ENCODE results near the gene SYNPO2.
"Not testable (repeated sequence)": the region's sequence is repeated elsewhere in the genome, so short reads cannot be mapped to it uniquely, and the experiment has no call there.

The SYNPO2 gene

GRCh38 chr4:119002476-119002875 lies 113.8 kb downstream of the SYNPO2 start:
- DNase-seq (ENCODE audit: low read depth), result no peak

GRCh38 chr4:119003001-119003400 lies 114.3 kb downstream of the SYNPO2 start:
- not testable (repeated sequence) for DNase-seq (ENCODE audit: low read depth)

- DNase-seq (ENCODE audit: low read depth), result no peak
Observed at GRCh38 chr4:119005928-119006460, 117.3 kb downstream of the SYNPO2 start.

GRCh38 chr4:119008761-119009160 lies 120.1 kb downstream of the SYNPO2 start:
- no peak for DNase-seq (ENCODE audit: low read depth)

GRCh38 chr4:119010221-119010620 lies 121.6 kb downstream of the SYNPO2 start:
- not testable (repeated sequence) for DNase-seq (ENCODE audit: low read depth)

- no peak for DNase-seq (ENCODE audit: low read depth)
Observed at GRCh38 chr4:119010909-119011606, 122.4 kb downstream of the SYNPO2 start.

DNA sequence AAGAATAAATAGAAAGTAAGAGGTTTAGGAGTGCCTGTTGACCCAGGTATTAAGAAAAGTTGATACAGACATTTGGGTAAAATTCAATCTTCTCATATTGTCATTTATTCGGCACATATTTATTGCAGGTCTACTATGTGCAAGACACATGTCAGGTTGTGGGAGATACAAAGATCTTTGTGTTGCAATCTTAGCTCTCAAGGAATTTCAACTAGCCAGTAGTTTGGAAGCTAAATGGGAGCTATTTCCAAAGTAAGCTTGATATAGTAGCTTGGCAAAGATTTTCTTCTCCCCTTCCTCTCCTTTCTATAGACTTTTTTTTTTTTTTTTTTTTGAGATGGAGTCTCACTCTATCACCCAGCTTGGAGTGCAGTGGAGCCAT lies 122.9 kb downstream of the SYNPO2 start:
- DNase-seq (ENCODE audit: low read depth), result no peak

DNA sequence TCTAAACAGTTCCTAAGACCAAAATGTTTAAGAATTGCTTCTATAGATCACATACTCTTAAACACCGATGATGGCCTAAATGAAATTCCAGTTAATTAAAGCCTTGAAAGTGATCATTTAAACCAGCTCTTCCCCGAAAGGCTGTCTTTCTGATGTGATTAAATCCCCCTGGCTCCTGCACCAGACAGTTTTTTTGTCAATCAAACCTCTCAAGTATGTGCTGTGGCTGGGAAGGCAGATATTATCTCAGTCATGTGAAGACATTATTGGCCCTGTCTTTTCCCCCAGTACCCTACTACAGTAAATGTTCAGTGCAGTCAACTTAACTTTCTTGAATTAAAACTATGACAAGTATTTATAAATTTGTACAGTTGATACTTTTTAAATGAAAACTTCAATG lies 126.0 kb downstream of the SYNPO2 start:
- DNase-seq (ENCODE audit: low read depth), result no peak

GRCh38 chr4:119016636-119017035 lies 128.0 kb downstream of the SYNPO2 start:
- DNase-seq (ENCODE audit: low read depth), result no peak

DNA sequence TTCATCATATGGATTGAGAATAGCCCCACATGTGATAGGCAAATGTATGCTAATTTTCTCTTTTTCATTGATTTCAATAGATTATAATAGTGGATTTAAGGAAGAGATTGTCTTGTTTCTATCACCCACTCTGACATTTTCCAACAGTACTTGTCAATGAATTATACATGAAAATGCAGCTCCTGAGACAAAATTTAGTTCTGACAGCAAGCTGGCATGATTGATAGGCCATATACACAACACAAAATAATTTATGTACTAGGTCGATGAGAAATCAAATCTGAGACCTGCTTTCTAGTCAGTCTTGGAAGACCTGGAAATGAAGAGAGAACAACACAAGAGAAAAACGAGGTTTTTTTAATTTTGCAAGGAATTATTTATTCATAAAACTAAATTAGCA lies 129.0 kb downstream of the SYNPO2 start:
- DNase-seq (ENCODE audit: low read depth), result no peak

GRCh38 chr4:119020158-119020557 lies 131.5 kb downstream of the SYNPO2 start:
- DNase-seq (ENCODE audit: low read depth), result no peak

DNA sequence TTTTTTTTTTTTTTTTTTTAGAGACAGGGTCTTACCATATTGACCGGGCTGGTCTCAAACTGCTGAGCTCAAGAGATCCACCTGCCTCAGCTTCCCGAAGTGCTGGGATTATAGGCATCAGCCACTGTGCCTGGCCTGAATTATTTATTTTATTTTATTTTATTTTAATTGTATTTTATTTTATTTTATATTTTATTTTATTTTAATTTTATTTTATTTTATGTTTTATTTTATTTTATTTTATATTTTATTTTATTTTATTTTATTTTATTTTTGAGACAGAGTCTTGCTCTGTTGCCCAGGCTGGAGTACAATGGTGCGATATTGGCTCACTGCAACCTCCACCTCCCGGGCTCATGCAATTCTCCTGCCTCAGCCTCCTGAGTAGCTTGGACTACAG lies 133.9 kb downstream of the SYNPO2 start:
- DNase-seq (ENCODE audit: low read depth), result not testable (repeated sequence)

GRCh38 chr4:119024102-119024501 lies 135.4 kb downstream of the SYNPO2 start:
- DNase-seq (ENCODE audit: low read depth), result no peak

GRCh38 chr4:119025420-119025819 lies 136.8 kb downstream of the SYNPO2 start:
- DNase-seq (ENCODE audit: low read depth), result no peak

GRCh38 chr4:119025916-119026661 lies 137.4 kb downstream of the SYNPO2 start:
- no peak for DNase-seq (ENCODE audit: low read depth)

GRCh38 chr4:119026662-119027444 lies 138.2 kb downstream of the SYNPO2 start:
- DNase-seq (ENCODE audit: low read depth), result no peak

DNA sequence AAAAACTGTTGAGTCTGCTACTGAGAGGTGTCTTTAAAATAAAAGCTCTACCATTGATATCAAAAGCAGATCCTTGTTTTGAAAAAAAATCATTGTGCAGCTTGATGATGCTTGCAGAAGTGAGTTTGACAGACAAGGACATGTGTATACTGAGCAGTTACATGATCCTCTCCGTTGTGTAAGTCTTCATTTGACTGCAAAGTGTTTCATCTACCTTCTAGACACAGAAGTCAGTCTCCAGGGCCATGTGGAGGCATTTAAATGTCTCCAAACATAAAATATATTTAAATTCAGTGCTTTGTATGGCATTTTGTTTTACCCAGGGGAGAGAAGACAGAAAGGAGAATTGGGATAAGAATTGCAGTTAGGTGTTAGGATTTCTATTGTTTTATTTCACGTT lies 139.2 kb downstream of the SYNPO2 start:
- no peak for DNase-seq (ENCODE audit: low read depth)

DNA sequence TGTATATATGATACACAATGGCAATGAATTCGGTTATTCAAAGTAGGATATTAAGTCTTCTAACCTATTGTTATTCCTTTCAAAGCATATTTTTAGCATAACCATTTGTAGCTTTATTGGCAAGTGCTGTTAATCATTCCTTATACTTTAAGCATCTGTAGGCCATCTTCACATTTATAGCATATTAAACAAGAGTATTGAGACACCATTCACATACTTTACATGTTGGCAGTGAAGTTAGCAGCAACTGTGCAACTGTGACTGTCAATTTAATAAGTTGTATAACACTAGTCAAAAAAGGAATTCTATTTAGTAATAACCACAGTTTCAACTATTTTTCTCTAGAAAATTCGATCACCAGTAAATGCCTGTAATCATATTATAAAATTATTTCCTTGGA lies 139.6 kb downstream of the SYNPO2 start:
- DNase-seq (ENCODE audit: low read depth), result no peak

DNA sequence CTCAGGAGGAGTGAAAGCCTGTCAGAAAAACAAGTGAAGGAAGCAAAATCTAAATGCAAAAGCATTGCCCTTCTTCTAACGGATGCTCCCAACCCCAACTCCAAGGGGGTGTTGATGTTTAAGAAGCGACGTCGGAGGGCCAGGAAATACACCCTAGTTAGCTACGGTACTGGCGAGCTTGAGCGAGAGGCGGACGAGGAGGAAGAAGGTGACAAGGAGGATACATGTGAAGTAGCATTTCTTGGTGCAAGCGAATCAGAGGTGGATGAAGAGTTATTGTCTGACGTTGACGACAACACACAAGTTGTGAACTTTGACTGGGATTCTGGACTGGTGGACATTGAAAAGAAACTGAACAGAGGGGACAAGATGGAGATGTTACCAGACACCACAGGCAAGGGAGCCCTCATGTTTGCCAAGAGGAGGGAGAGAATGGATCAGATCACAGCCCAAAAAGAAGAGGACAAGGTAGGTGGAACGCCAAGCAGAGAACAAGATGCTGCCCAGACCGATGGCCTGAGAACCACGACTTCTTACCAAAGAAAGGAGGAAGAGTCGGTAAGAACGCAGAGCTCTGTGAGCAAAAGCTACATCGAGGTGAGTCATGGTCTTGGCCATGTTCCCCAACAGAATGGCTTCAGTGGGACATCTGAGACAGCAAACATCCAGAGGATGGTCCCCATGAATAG lies 141.3 kb downstream of the SYNPO2 start:
- DNase-seq (ENCODE audit: low read depth), result no peak

DNA sequence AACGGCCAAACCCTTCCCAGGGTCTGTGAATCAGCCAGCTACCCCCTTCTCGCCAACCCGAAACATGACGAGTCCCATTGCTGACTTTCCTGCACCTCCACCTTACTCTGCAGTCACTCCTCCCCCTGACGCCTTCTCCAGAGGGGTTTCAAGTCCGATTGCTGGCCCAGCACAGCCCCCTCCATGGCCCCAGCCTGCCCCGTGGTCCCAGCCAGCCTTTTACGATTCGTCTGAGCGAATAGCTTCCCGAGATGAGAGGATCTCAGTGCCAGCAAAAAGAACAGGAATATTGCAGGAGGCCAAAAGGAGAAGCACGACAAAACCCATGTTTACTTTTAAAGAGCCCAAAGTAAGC lies 141.9 kb downstream of the SYNPO2 start:
- DNase-seq (ENCODE audit: low read depth), result no peak

GRCh38 chr4:119031218-119031617 lies 142.6 kb downstream of the SYNPO2 start:
- DNase-seq (ENCODE audit: low read depth), result no peak

Data from stimulated activated CD4-positive, alpha-beta T cell treated with anti-CD3 and anti-CD28 coated beads, Interleukin-2, amount 100 ng/mL, for 4 hours (primary cell).